ENCODE results near the gene MEGF6. TPM values are rescaled to one million over a fixed set of nuclear protein-coding genes. Genes with fewer than 3 reads are reported as not detected.

The MEGF6 gene
- total RNA-seq, 6 experiments from 2014 or later, result 20.3 to 39.2 (median 23.0) TPM

GRCh38 chr1:3603156-3603555, 8.2 kb downstream of the MEGF6 start:
- Mint-ChIP-seq H3K27me3 (ENCODE audit: insufficient read depth) (peaks cover 3% of the 10 kb centered on the region; the same call in 1 of the 2 replicates), H3K4me1 (ENCODE audit: low read depth) (no peaks in the 10 kb centered on the region), H3K36me3 (ENCODE audit: low read depth) (no peaks in the 10 kb centered on the region), H3K9me3 (no peaks in the 10 kb centered on the region), H3K4me3 (no peak overlapping the region), H3K27ac (no peak overlapping the region)
- no peak for DNase-seq
- TF ChIP-seq CTCF (IDR thresholded peaks at IDR 0.05), result no peak

- no peak overlapping the region for H3K27ac Mint-ChIP-seq
- no peak for DNase-seq
- H3K27me3 Mint-ChIP-seq (ENCODE audit: insufficient read depth), result peaks cover 6% of the 10 kb centered on the region
- no peaks in the 10 kb centered on the region for H3K4me1 Mint-ChIP-seq (ENCODE audit: low read depth)
- H3K4me3 Mint-ChIP-seq, result no peak overlapping the region
- H3K36me3 Mint-ChIP-seq (ENCODE audit: low read depth), result no peaks in the 10 kb centered on the region
- TF ChIP-seq CTCF (IDR thresholded peaks at IDR 0.05), result no peak
- no peaks in the 10 kb centered on the region for H3K9me3 Mint-ChIP-seq
These were observed 8.9 kb downstream of the MEGF6 start for GRCh38 chr1:3602375-3602774.

- Mint-ChIP-seq H3K4me3 (no peak overlapping the region), H3K36me3 (ENCODE audit: low read depth) (no peaks in the 10 kb centered on the region), H3K27me3 (ENCODE audit: insufficient read depth) (peaks cover 6% of the 10 kb centered on the region), H3K9me3 (no peaks in the 10 kb centered on the region), H3K4me1 (ENCODE audit: low read depth) (no peaks in the 10 kb centered on the region), H3K27ac (no peak overlapping the region)
- DNase-seq, result no peak
- no peak for TF ChIP-seq CTCF (IDR thresholded peaks at IDR 0.05)
These were observed 9.6 kb downstream of the MEGF6 start for GRCh38 chr1:3601743-3602142.

GRCh38 chr1:3600354-3600753, 11.0 kb downstream of the MEGF6 start:
- peaks cover 6% of the 10 kb centered on the region for H3K27me3 Mint-ChIP-seq (ENCODE audit: insufficient read depth)
- H3K9me3 Mint-ChIP-seq, result no peaks in the 10 kb centered on the region
- H3K4me3 Mint-ChIP-seq, result no peak overlapping the region
- H3K4me1 Mint-ChIP-seq (ENCODE audit: low read depth), result no peaks in the 10 kb centered on the region
- DNase-seq, result no peak
- no peak overlapping the region for H3K27ac Mint-ChIP-seq
- TF ChIP-seq CTCF (IDR thresholded peaks at IDR 0.05), result no peak
- no peaks in the 10 kb centered on the region for H3K36me3 Mint-ChIP-seq (ENCODE audit: low read depth)

GRCh38 chr1:3599816-3600215, 11.5 kb downstream of the MEGF6 start:
- Mint-ChIP-seq H3K4me3 (no peak overlapping the region), H3K4me1 (ENCODE audit: low read depth) (no peaks in the 10 kb centered on the region), H3K36me3 (ENCODE audit: low read depth) (no peaks in the 10 kb centered on the region), H3K27ac (no peak overlapping the region), H3K27me3 (ENCODE audit: insufficient read depth) (peaks cover 6% of the 10 kb centered on the region), H3K9me3 (no peaks in the 10 kb centered on the region)
- DNase-seq, result no peak
- no peak for TF ChIP-seq CTCF (IDR thresholded peaks at IDR 0.05)

- H3K27me3 Mint-ChIP-seq (ENCODE audit: insufficient read depth), result peaks cover 6% of the 10 kb centered on the region
- TF ChIP-seq CTCF (IDR thresholded peaks at IDR 0.05), result no peak
- no peaks in the 10 kb centered on the region for H3K36me3 Mint-ChIP-seq (ENCODE audit: low read depth)
- H3K4me1 Mint-ChIP-seq (ENCODE audit: low read depth), result no peaks in the 10 kb centered on the region
- no peaks in the 10 kb centered on the region for H3K9me3 Mint-ChIP-seq
- no peak for DNase-seq
- H3K4me3 Mint-ChIP-seq, result no peak overlapping the region
- H3K27ac Mint-ChIP-seq, result no peak overlapping the region
These were observed 12.0 kb downstream of the MEGF6 start for GRCh38 chr1:3599286-3599811.

All from HFFc6 (cell line).